Fibroblast of the aortic adventitia (primary cell): ENCODE results near the gene CCL16. TPM values are rescaled to one million over a fixed set of nuclear protein-coding genes. Genes with fewer than 3 reads are reported as not detected.

Experiments
- DNase-seq: peaks from one replicate; pipeline ENCODE4 v3.0.0-alpha.2; 2010; ENCODE audit warnings: low read depth
- H3K4me3 ChIP-seq: 2 replicates; pipeline ENCODE4 v1.5.1; 2011; ENCODE audit warnings: low read depth, mild to moderate bottlenecking, control low read depth, low read length, moderate library complexity
- CTCF ChIP-seq: IDR thresholded peaks from 2 replicates; pipeline ENCODE4 v1.5.1; 2011; ENCODE audit warnings: mild to moderate bottlenecking, low read length, control low read depth, inconsistent platforms; ENCODE audit not compliant: insufficient read depth
- total RNA-seq: library from RNA; depleted of rRNA; stranded (reverse); fragments of >200 nt; gene quantifications from 2 replicates; pipeline ENCODE4 v1.2.3, GENCODE V29; 2012; ENCODE audit warnings: low replicate concordance

Gene CCL16
- total RNA-seq, 1 donor = not detected

GRCh38 chr17:35930211-35931065, 50.9 kb downstream of the CCL16 start, which contains the start of gene RDM1:
Gene RDM1 (minus strand): TSS chr17:35930773. CDS start chr17:35930727, 46 bp downstream.
- peak; percentile 14 for DNase-seq
- H3K4me3 ChIP-seq = peak within 1 kb of the TSS; percentile 57
- TF ChIP-seq CTCF = no peak

GRCh38 chr17:35927714-35928113, 53.6 kb downstream of the CCL16 start:
- DNase-seq = no peak
- no peak for TF ChIP-seq CTCF
- H3K4me3 ChIP-seq = no peak overlapping the region

Other genes with a start within 250 kb of the CCL16 start
- 1.5 and 3.8 TPM in 2 replicates for gene RASL10B, start 249.9 kb downstream of the CCL16 start, total RNA-seq
- gene GAS2L2, start 228.3 kb downstream of the CCL16 start, total RNA-seq = not detected in 2 replicates
- not detected in 2 replicates for gene C17orf50, start 220.6 kb downstream of the CCL16 start, total RNA-seq
- 0.09 TPM in 1 of 2 replicates, not detected in the other for gene MMP28, start 185.9 kb downstream of the CCL16 start, total RNA-seq
- 34.7 and 74.3 TPM in 2 replicates for gene TAF15, start 172.0 kb downstream of the CCL16 start, total RNA-seq
- 0.09 TPM in 1 of 2 replicates, not detected in the other for gene HEATR9, start 112.6 kb downstream of the CCL16 start, total RNA-seq
- not detected in 2 replicates for gene CCL5, start 101.1 kb downstream of the CCL16 start, total RNA-seq
- gene RDM1, start 50.7 kb downstream of the CCL16 start, total RNA-seq = 0.45 TPM in 1 of 2 replicates, not detected in the other
- gene LYZL6, start 37.8 kb downstream of the CCL16 start, total RNA-seq = not detected in 2 replicates
- gene CCL14, start 5.2 kb upstream of the CCL16 start, total RNA-seq = not detected in 2 replicates
- not detected in 2 replicates for gene CCL15, start 20.1 kb upstream of the CCL16 start, total RNA-seq
- gene CCL23, start 36.5 kb upstream of the CCL16 start, total RNA-seq = not detected in 2 replicates
- not detected in 2 replicates for gene CCL18, start 82.8 kb upstream of the CCL16 start, total RNA-seq
- gene CCL3, start 108.6 kb upstream of the CCL16 start, total RNA-seq = 0.18 TPM in 1 of 2 replicates, not detected in the other
- gene CCL4, start 122.3 kb upstream of the CCL16 start, total RNA-seq = not detected in 2 replicates
- 0.36 and 3.5 TPM in 2 replicates for gene TBC1D3B, start 195.1 kb upstream of the CCL16 start, total RNA-seq
- gene CCL3L1, start 215.3 kb upstream of the CCL16 start, total RNA-seq = not detected in 2 replicates
- not detected in 2 replicates for gene CCL4L2, start 229.6 kb upstream of the CCL16 start, total RNA-seq